Measurements from ENCODE around the gene CMBL.

DNA sequence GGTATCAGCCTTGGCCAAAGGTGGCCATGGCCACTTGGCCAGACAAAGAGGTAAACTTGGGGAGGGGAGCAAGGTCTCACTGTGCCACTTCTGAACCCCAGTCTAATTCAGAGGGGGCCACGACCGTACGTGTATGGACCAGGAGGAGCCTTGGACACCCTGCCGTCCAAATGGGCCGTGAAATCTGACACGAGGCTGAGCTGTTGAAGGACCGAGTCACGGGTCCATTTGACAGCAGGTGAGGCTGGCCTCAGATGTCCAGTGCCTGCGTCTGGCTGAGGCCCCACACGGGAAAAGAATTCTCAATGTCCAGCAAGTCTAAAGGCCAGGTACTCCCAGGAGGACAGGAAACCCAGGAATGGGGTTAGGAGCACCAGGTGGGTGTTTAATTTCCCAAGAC lies 17.7 kb downstream of the CMBL start:
- TF ChIP-seq POLR2A (IDR thresholded peaks at IDR 0.05; ENCODE audit: low read depth, low read length) (no peak), POLR2AphosphoS5 (IDR thresholded peaks at IDR 0.05; ENCODE audit: low read depth, low read length) (no peak)

Measured in GM12892 (cell line).